ENCODE results near the gene TUBB6. TPM values are rescaled to one million over a fixed set of nuclear protein-coding genes. Genes with fewer than 3 reads are reported as not detected.

TUBB6 gene
- total and polyA plus RNA-seq, 10 of the 15 experiments (the other 5 are each of a cell fraction or from before 2014, with no cell fraction given) = 27.4 to 262 (median 82.5) TPM

DNA sequence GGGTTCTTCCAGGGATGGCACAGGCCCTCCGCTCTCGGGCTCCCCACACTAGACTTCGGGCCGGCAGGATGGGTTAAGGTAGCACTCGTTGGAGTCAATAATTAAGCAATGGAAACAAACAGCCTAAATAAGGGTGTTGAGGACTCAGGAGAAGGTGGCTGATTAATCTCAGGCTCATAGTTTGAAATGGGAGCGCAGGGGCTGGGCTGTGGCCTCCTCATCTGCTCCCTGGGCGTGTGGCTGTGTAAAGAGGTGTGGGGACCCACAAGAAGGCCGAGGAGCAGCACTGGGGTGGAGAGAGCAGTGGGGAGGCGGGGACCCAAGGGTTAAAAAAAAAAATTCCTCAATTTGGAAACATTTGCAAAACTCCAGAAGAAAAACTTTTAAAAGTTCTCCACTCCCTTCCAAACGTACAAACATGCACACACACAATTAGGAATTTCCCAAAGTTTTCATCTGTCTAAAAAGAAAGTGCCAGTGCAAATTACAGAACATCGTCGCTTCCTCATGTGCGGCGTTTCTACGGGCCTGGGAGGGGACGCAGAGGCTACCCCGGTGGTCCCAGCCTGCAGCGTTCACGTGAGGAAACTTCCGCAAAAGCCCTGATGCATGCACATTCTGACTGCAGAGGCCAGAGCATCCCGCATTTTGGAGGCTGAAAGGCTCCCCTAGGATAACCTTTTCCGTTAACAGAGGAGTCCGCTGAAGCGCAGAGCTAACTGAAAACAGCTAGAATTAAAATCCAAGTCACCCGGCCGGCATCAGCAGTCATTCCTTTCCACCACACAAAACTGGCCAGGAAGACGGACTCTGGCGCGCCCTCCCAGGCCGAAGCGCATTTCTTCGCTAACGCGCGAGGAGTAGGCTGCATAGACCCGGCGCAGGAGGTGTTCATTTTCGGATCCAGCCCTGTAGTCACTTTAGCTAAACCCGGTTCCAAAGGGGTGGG lies 1.0 kb upstream of the TUBB6 start:
- intact Hi-C loops (cut with micrococcal nuclease; ENCODE audit: unreplicated experiment) (no loop called here), in situ Hi-C loops (cut with MboI) (no loop called here)
- SMC1A ChIA-PET (ENCODE audit: uncharacterized antibody, unreplicated experiment) = interaction anchor here (1.0 kb wide), 1 partner anchor 10 kb away, joined by 3 read pairs; no protein-coding TSS in a partner anchor
- Histone ChIP-seq H4K20me1 (ENCODE audit: control insufficient read depth, insufficient read depth) (no peaks in the 10 kb centered on the region), H3K9me3 (replicated peaks; ENCODE audit: control insufficient read depth, insufficient read depth, low read length) (peaks cover 5% of the 10 kb centered on the region; the same call in 2 of the 3 replicates), H3K4me1 (ENCODE audit: control insufficient read depth, insufficient read depth, low read length) (no peaks in the 10 kb centered on the region), H3K27me3 (replicated peaks in 1 of 2; ENCODE audit: control insufficient read depth in 2 of 2, insufficient read depth in 2 of 2, low read length in 1 of 2) (0 out of 4 replicates have a peak, but pooled peaks cover 0 to 1% of the 10 kb centered on the region in 2 experiments), H3K9ac (ENCODE audit: control insufficient read depth, insufficient read depth, low read length) (peak overlapping the region; percentile 10; the same call in 1 of the 2 replicates), H3K4me3 (peak overlapping the region; percentile 67), H3K27ac (ENCODE audit: control insufficient read depth, insufficient read depth) (no peak overlapping the region), H3K79me2 (ENCODE audit: control insufficient read depth, insufficient read depth, low read length) (peaks cover 15% of the 10 kb centered on the region), H3K4me2 (ENCODE audit: control insufficient read depth, insufficient read depth) (peak overlapping the region; percentile 32), H2AFZ (ENCODE audit: control insufficient read depth, low read depth, low read length) (peak overlapping the region; percentile 68), H3K36me3 (ENCODE audit: control insufficient read depth in 2 of 2, insufficient read depth in 2 of 2, low read length in 1 of 2) (no peaks in the 10 kb centered on the region)
- CTCF ChIA-PET = no interaction called here
- DNase-seq (ENCODE audit: low read depth, low spot score) (no peak), FAIRE-seq (no peak), ATAC-seq (peak; percentile 16)
- POLR2A ChIA-PET = no interaction called here
- 19% methylated on average over 39 of the region's 39 CpGs for WGBS (ENCODE audit: insufficient coverage, insufficient replicate concordance, low lambda C conversion rate, missing lambda C conversion rate)
- RAD21 ChIA-PET (ENCODE audit: unreplicated experiment) = interaction anchor here (0.9 to 1.5 kb wide), 2 partner anchors 14 to 70 kb away, joined by 3 to 8 read pairs; partner anchors contain the start of gene AFG3L2
- BruUV-seq (replicated peaks) = no TSS peak
- TF ChIP-seq TCF7 (IDR thresholded peaks at IDR 0.05; ENCODE audit: borderline replicate concordance) = no peak
- peak; percentile 22 to 49; a peak in 2 of 4 replicates for TF ChIP-seq BHLHE40 (IDR thresholded peaks at IDR 0.05; ENCODE audit: borderline replicate concordance in 1 of 2, low read depth in 2 of 2, low read length in 1 of 2)
- TF ChIP-seq ZSCAN29 (IDR thresholded peaks at IDR 0.05) = peak; percentile 98
- TF ChIP-seq SKIL (IDR thresholded peaks at IDR 0.05; ENCODE audit: low read depth, poor library complexity, severe bottlenecking) = no peak
- TF ChIP-seq, protein P1, sequence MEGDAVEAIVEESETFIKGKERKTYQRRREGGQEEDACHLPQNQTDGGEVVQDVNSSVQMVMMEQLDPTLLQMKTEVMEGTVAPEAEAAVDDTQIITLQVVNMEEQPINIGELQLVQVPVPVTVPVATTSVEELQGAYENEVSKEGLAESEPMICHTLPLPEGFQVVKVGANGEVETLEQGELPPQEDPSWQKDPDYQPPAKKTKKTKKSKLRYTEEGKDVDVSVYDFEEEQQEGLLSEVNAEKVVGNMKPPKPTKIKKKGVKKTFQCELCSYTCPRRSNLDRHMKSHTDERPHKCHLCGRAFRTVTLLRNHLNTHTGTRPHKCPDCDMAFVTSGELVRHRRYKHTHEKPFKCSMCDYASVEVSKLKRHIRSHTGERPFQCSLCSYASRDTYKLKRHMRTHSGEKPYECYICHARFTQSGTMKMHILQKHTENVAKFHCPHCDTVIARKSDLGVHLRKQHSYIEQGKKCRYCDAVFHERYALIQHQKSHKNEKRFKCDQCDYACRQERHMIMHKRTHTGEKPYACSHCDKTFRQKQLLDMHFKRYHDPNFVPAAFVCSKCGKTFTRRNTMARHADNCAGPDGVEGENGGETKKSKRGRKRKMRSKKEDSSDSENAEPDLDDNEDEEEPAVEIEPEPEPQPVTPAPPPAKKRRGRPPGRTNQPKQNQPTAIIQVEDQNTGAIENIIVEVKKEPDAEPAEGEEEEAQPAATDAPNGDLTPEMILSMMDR (IDR thresholded peaks at IDR 0.05 in 2 of 3, conservative IDR thresholded peaks at IDR 0.05 in 1 of 3; ENCODE audit: control insufficient read depth in 2 of 3, extremely low read depth in 1 of 3, insufficient read depth in 1 of 3, low read depth in 3 of 3, low read length in 3 of 3) = peak in 1 of 3 experiments; percentile 14; a peak in 1 of 6 replicates
- TF ChIP-seq RB1 (IDR thresholded peaks at IDR 0.05; ENCODE audit: borderline replicate concordance) = no peak
- no peak for TF ChIP-seq IRF4 (IDR thresholded peaks at IDR 0.05; ENCODE audit: low read depth, low read length)
- no peak for TF ChIP-seq SREBF1 (IDR thresholded peaks at IDR 0.05; ENCODE audit: low read length)
- TF ChIP-seq ZNF207 (IDR thresholded peaks at IDR 0.05; ENCODE audit: borderline replicate concordance) = no peak
